ENCODE results near the gene RPL13.
"Not testable (repeated sequence)": the region's sequence is repeated elsewhere in the genome, so short reads cannot be mapped to it uniquely, and the experiment has no call there.

The RPL13 gene

DNA sequence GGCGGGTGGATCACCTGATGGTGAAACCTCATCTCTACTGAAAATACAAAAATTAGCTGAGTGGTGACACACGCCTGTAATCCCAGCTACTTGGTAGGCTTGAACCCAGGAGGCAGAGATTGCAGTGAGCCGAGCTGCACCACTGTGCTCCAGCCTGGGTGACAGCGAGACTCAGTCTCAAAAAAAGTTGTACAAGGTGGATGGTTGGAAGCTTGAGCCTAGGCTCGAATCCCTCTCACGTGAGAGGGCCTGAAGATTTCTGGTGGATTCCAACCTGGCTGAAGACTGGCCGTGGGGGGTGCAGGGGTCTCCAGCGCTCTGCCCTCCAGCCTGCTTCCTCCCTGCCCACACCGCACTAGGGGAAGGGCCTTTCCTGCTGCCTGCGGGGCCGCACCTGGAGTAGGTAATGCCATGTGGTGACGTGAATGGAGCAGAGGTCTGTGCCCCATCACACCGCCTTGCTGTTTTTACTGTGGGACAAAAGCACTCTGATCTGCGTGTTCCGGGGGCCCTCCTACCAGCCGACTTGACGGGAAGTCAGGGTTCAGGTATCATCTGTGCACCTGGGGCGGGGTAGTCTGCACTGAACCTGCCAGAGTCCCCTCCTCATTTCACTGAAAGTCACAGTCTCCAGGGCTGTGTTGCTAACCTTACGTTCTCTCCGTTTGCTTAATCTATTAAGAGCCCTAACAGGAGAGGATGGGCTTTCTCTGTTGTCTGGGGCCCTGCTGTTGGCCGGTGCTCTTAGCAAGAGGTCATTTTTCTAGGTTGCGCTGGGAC is 4.2 kb downstream of the RPL13 start:
- DNase-seq, result no peak

DNA sequence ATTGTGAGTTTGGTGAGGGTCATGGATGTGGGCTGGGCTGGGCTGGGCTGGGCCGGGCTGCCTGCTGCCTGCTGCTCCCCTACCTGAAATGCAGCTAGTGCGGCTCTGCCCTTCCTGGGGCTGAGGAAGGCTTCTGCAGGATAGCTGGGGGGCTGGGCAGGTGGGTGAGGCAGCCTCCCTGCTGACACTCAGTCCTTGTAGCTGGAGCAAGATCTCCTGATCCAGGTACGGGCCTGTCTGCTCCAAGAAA is 4.7 kb downstream of the RPL13 start:
- no peak for DNase-seq

- peak; percentile 49 to 77 (median 55) for DNase-seq
These were observed 5.3 kb downstream of the RPL13 start for GRCh38 chr16:89565506-89566372.

DNA sequence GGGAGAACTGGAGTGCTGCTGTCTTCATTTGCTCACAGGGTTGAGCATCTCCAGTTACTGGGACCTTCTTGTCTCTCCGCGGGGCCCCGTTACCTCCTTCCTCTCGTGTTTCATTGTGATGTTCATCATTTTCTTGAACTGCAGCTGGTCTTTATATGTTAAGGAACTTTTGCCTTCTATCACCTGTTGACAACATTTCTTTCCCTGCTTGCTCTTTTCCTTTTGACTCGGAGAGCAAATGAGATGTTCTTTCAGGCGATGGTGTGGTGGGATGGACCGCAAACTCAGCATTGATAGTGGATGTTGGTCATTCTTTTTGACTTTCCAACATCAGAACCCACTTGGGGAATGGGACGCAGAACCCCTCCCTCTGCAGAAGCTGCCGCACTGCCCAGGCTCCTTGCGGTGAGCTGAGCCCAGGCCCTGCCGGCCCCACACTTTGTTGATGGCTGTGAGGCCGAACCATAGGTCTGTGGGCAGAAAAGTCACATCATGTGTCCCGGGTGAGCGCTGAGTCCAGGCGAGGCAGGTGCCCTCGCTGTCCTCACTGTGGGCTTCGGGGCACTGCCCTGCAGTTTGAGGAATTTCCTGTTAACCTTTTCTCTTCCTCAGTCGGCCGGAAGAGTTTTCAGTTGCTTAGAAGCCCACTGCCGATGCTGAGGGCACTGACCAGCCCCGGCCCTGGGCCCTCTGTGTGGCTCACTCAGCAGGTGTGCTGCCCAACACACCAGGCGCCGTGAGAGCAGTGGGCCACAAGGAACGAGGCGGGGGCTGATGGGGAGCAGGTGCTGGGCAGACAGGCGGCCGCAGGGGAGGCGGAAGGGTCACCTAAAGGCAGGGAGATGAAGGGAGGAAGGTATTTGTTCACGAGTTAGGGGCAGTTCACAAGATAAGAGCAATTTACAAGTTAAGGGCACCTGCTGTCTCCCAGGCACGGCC is 7.4 kb downstream of the RPL13 start:
- DNase-seq, result no peak

DNA sequence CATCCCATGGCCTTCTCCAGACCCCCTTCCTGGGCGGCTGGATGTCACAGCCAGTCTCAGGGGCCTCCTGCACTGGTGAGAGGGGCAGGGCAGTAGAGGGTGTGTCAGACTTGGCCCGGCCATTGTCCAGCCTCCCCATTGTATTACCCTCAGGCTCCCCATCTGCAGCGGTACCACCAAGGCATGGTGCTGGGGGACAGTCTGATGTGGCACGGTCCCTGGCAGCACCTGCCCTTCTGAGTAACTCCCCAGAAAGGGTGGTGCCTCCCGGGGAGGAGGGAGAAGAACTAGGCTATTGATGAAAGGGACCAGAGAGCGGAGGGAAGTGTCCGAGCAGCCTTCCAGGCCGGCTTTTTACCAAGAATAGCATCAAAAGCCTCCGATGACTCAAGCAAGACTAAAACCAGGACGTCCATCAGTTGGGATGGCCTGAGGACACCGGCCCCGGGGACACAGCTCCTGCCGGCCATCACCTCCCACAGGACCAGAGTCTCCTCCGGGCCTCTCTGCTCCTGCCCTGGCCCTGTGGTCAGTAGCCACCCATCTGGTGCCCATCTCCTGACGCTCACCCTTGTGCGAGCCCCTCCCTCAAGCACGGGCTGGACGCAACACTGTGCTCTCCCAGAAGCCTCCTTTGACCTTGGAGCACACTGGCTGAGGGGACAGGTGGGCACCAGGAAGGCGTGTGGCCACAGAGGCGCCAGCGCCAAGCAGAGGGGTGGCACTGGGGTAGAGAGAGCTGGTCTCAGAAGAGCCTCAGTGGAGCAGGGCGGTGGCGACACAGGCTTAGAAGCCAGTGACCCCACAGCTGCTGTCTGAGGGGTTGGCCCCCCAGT is 9.2 kb downstream of the RPL13 start:
- DNase-seq, result no peak

DNA sequence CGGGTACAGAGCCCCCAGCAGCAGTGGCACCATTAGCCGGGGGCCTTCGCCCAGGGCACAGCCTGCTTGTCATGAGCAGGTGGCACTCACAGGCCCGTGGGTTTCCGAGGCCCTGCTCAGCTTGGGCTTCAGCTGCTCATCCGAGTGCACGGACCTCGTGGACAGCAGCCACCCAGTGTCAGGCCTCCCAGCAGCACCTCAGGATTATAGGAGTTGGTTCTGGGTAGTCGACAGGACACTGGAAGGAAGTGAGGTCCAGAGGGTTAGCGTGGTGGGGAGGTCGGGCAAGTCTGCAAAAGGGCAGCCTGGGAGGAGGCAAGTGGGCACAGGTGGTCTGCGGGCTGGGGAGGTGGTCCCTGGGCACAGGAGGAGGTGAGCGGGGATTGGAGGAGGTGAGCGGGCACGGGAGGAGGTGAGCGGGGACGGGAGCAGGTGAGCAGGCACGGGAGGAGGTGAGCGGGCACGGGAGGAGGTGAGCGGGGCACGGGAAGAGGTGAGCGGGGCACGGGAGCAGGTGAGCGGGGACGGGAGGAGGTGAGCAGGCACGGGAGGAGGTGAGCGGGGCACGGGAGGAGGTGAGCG is 10.0 kb downstream of the RPL13 start:
- DNase-seq, result no peak

DNA sequence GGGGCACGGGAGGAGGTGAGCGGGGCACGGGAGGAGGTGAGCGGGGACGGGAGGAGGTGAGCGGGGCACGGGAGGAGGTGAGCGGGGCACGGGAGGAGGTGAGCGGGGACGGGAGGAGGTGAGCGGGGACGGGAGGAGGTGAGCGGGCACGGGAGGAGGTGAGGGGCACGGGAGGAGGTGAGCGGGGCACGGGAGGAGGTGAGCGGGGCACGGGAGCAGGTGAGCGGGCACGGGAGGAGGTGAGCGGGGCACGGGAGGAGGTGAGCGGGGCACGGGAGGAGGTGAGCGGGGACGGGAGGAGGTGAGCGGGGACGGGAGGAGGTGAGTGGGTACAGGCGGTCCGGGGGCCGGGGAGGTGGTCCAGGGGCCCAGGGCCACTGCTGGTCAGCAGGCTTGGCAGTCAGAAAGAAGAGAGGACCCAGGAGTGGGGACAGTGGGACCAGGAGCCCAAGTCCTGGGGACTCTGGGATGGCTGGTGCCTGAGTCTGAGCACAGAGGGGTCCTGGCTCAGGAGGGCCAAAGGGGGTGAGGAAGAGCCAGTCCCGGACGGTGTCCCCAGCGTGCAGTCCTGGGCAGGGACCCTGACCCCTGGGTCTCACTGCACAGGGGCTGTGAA is 10.6 kb downstream of the RPL13 start:
- DNase-seq, result not testable (repeated sequence)

- DNase-seq, result no peak
These were observed 11.2 kb downstream of the RPL13 start for GRCh38 chr16:89571636-89572035.

GRCh38 chr16:89572073-89572484 is 11.6 kb downstream of the RPL13 start:
- DNase-seq, result no peak

DNA sequence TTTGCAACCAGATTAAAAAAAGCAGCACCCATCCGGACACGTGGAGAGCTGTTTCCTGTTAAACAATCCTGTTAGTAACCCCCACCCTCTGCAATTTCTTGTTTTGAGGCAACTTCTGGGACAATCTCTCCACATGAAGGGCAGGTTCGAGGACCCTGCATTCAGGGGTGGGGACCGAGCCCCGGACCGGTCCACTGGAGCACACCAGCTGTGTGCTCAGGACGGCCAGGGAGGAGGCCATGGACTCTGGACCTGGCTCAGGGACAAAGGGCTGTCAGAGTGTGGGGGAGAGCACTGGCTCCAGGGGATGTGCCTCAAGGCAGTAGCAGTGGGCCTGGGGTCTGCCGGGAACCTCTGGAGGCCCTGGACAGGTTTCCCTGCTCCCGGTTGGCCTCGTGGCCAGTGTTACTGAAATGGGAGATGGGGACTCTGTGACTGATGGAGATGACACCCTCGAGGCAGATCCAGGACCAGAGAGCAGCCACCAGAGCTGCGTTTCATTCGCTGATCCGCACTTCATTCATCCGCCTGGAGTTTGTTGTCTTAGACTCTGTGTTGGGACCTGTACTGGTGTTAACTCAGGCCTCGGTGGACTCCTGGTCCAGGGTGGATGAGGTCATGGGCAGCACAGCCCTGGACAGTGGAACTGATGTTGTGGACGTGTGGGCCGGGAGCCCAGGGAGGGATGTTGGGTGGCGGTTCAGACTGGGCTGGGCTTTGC is 12.2 kb downstream of the RPL13 start:
- no peak for DNase-seq

DNA sequence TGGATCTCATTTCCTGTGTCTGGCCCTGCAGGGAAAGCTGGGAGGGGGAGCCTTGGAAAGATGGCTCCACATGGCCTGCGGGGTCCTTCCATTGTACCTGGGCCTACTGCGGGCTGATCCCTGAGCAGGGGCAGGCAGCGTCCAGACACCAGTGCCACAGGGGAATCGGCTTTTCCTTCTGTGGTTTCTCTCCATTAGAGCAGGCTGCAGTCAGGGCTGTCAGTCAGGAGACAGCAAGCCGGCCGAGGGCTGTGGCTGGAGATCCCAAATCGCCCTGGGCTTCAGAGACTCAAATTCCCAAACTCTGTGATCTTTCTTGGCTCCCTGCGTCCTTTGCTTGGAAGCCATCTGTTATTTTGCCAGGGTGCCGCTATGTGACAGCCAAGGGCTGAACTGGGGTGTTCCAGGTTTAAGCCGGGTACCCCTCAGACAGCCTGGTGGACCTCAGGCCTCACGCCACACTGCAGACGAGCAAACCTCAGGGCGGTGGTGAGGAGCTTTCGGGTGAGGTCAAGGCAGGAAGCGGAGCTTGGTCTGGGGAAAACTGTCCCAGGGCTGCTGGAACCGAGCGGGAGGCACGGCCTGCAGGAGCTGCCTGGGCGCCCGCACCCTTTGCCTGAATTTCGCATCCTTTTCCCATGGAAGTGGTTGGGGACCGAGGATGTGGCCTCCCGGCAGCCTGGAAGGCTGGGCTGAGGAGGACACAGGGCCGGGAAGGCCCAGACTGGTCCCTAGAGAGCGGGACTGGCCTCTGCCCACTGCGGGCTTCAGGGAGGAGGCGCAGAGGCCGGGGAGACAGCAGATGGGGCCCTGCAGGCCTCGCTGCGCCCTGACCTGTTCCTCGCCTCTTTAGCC is 13.6 kb downstream of the RPL13 start:
- no peak for DNase-seq

GRCh38 chr16:89574681-89575246 is 14.3 kb downstream of the RPL13 start:
- DNase-seq, result peak; percentile 72 to 92 (median 84)

DNA sequence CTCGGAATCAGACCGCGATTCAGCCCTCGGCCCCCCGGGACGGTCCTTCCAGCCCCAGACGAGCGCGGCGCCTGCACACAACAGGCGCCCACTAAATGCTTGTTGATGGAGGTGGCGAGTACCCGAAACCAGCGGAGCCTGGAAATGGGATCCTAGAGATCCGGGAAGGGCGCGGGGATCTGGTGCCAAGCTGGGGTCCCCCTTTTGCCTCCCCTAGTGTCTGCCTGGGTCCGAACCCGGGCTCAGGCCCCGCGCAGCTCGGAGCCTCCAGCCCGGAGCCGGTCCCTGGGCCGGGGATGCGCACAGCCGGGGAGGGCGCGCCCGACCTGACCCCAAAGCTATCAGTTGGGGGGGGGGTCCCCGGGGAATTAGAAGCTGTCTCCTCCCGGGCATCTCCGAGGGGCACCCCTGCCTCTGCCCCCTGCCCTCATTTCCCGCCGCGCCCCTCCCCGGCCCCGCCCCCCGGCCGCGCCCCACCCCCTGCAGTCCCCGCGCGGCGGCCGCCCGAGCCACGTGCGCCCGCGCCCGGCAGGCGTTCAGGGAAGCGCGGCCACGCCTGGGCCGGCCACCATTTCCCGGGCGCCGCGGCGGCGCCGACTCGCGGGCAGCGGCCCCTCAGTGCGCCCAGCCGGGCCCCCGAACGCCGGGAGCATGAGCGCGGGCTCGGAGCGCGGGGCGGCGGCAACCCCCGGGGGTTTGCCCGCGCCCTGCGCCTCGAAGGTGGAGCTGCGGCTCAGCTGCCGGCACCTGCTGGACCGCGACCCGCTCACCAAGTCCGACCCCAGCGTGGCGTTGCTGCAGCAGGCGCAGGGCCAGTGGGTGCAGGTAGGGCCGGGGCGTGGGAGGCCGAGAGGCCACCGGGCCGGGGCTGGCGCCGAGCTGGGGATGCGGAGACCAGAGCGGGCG is 15.0 kb downstream of the RPL13 start, which contains the start of gene CPNE7:
Gene CPNE7 (plus strand): TSS at position 512 of the 906 bp plus-strand sequence. CDS start 140 bp downstream, at position 652.
- DNase-seq, result peak in 2 of 3 donors; percentile 30 to 66

DNA sequence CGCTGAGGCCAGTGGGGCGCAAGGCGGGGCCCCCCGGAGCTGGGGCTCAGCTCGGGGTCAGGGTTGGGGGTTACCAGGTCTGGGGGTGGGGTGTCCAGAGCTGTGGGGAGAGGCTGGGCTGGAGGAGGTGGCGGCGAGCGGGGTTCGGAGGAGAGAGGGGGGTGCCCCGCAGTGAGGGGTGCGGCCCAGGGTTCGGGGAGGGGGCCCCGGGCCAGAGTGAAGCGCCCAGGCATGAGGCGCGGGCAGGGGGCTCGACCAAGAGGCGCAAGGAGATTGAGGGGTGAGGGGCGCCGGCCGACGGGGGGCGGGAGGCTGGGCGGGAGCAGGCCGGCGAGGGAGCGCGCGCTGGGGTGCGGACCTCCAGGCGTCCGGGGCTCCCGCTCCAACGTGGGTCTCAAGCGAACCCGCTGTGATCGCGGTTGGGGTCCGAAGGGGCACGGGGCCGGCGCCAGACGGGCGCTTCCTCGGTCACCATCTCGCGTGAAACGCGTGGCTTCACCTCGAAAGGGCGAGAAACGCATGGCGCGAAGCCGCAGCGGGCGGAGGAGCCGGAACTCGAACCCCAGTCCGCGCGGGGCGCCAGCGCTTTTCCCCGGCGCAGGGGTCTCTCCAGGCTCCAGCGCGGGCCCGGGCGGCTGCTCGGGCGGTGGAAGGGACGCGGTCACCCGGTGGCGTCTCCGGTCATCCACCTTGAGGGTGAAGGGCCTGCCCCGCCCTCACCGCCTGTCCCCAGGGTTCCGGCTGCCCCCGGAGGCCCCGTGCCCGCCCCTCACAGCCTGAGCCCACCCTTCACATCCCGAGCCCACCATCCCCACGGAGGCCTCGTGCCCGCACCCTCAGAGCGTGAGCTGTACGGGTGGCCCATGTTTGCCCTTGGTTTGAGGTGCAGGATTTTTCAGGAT is 15.9 kb downstream of the RPL13 start:
- DNase-seq, result no peak

DNA sequence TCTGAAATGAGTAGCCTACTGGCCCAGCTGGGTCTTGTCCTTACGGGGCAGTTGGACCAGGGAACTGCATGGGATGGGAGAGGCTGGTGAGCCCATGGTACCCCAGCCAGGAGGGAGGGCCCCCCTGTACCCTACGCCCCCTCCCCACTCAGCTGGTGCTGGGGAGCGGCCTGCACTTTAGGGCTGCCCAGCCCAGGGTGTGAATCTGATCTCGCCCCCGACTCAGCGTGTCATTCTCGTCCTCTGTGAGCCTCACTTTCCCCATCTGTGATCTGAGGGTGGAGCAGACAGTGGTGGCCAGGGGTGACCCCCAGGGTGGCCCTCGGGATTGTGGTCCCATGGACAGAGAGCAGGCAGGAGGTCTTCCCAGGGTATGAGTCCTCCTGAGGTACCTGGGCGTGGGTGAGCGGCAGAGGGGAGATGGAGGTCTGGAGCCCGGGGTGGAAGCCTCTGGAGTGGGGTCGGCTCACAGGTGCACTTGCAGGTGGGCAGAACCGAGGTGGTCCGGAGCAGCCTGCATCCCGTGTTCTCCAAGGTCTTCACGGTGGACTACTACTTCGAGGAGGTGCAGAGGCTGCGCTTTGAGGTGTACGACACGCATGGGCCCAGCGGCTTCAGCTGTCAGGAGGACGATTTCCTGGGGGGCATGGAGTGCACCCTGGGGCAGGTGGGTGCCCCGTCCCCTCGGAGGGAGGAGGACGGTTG is 16.7 kb downstream of the RPL13 start:
- no peak for DNase-seq

DNA sequence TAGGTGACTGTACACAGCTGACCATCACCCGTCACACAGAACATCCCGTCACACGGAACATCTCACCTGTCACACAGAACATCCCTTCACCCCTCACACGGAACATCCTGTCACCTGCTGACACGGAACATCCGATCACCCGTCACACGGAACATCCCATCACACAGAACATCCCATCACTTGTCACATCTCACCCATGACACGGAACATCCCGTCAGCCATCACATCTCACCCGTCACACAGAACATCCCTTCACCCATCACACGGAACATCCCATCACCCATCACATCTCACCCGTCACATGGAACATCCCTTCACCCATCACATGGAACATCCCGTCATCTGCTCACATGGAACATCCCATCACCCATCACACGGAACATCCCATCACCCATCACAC is 18.9 kb downstream of the RPL13 start:
- DNase-seq, result no peak
